Left forelimb (tissue), 1 donor: ENCODE data around the gene SCARF1.
A peak's percentile ranks its signal among the peaks of the same experiment; 100 is the strongest.

ENCODE experiments used
- DNase-seq: peaks from one replicate; pipeline ENCODE4 v3.0.0-alpha.2; 2018; ENCODE audit warnings: low spot score

SCARF1 gene

GRCh38 chr17:1648173-1648962 is 2.8 kb upstream of the SCARF1 start:
- DNase-seq: no peak

DNA sequence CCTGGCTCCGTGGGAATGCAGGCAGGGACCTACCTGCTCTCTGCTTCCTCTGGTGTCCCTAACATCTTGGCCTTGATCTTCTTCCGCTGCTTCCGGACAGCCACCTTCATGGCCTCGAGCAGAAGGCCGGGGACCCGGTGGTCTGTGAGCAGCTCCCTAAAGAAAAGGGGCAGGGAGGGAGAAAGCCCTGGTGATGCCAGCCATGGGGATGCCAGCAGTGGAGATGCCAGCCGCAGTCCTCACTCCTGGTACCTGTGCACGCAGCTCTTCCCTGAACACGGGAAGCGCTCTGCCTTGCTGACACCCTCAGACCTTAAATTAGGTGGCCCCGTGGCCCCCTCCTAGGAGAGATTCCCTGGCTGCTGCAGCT is 2.3 kb upstream of the SCARF1 start:
- DNase-seq: no peak

GRCh38 chr17:1646199-1646875 is 805 bp upstream of the SCARF1 start:
- no peak for DNase-seq

- DNase-seq: no peak
Observed at GRCh38 chr17:1644493-1645206, 882 bp downstream of the SCARF1 start.

DNA sequence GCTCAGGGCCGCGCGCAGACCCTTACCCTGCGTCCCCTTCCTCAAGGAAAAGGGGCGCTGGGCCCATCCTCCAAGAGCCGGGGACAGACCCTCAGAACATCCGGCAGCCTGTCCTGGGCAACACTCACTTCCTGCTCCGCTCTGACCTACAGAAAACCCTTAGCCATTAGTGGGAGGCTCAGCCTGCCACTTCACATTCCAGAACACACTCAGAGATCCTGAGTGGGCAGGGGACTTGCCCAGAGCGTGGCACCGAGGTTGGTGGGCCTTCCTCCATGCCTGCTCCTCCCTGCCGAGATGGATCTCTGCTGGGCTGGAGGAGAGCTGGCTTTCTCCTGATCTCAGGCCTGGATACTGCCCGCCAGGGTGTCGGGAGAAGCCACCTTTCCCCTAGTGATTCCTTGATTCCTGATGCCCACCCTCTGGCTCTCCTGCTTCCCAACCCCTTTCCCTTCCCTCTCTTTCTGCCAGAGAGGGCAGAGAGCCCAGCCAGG is 1.5 kb downstream of the SCARF1 start:
- no peak for DNase-seq

GRCh38 chr17:1643293-1643998 is 2.1 kb downstream of the SCARF1 start:
- no peak for DNase-seq

DNA sequence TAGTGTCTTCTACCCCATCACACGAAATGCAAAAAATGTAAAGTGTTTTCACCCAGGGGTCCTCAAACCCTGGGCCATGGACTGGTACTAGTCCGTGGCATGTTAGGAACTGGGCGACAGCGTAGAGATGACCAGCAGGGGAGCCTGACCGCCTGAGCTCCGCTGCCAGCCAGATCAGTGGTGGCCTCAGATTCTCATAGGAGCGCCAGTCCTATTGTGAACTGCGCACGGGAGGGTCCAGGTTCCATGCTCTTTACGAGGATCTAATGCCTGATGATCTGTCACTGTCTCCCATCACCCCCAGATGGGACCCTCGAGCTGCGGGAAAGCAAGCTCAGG is 4.5 kb downstream of the SCARF1 start:
- no peak for DNase-seq

- DNase-seq: no peak
Observed at GRCh38 chr17:1640329-1641064, 5.0 kb downstream of the SCARF1 start.

GRCh38 chr17:1639549-1640180 is 5.9 kb downstream of the SCARF1 start:
- DNase-seq: no peak

DNA sequence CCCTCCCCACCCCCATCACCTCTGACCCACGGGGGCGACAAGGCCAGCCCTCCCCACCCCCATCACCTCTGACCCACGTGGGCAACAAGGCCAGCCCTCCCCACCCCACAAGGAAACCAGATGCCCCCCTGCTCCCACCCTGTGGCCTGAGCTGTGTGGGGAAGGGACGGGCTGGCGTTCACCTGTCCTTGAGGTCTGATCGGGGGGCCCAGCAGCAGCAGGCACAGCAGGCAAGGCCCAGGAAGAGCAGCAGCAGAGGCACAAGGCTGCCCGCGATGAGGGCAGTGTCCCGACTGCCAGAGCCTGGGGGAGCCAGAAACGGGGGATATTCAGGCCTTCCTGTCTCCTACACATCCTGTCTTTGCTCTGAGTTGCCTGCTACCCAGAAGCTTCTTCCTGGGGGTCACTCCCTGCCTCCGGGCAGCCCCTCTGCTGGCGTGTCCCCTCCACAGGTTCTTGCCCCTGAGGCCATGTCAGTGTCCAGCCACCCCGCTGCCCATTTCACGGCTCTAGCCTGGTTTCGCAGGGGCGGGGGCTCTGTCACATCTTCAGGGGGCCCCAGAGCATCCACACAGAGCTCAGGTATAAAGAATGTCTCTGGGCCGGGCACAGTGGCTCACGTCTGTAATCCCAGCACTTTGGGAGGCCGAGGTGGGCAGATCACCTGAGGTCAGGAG is 6.8 kb downstream of the SCARF1 start:
- DNase-seq: no peak

- no peak for DNase-seq
Observed at GRCh38 chr17:1638171-1638590, 7.4 kb downstream of the SCARF1 start.

DNA sequence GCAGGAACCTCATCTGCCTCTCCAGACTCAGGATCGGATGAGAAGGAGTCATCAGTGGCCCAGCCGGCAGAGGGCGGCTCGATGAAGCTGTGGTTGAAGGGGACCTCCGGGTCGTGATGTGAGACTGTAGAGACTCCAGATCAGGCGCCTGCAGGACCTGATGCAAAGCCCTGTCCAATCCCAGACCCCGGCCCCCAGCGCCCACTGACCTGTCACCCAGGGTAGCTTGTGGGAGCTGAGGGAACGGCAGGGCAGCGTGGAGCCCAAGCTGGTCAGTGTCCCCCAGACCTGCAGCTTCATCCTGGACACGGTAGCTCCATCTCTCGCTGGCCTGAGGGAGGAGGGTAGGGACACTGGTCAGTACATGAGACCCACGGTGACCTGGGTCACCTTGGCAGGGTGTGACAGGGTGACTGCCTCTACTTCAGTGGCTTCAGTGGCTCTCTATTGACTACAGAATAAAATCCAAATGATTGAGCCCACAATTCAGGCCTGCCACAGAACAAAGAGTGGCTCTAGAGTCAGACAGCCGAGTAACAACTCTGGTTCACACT is 8.7 kb downstream of the SCARF1 start:
- DNase-seq: no peak

DNA sequence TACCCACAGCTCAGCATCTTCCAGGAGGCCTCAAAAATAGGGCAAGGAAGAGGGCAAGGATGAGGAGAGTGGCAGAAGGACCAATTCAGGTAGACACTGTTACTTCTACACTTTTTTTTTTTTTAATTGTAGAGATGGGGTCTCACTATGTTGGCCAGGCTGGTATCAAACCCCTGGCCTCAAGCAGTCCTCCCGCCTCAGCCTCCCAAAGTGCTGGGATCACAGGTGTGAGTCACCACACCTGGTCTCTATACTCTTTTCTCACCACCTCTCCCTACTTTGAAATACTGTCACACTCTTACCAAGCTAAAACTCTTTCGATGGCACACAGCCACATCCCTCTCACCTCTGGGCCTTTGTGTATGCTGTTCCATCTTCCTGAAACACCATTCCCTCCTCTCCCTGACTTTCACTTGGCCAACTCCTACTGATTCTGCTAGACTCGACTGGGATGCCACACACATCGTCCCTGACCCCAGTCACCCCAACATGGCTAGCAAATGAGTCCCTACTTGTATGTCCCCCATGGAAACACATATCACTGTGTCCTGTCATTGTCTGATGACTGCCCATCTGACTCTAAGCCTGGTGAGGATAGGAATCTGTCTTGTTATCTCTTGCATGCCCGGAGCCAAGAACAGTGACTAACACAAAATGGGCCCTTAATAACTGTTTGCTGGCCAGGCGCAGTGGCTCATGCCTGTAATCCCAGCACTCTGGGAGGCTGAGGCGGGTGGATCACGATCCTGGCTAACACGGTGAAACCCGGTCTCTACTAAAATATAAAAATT is 9.7 kb downstream of the SCARF1 start:
- no peak for DNase-seq

- DNase-seq: peak; percentile 41
Observed at GRCh38 chr17:1634841-1635650, 10.5 kb downstream of the SCARF1 start.

GRCh38 chr17:1630662-1631061 is 14.9 kb downstream of the SCARF1 start:
- no peak for DNase-seq

- DNase-seq: peak; percentile 64
Observed at GRCh38 chr17:1629504-1630310, 15.8 kb downstream of the SCARF1 start.

GRCh38 chr17:1628856-1629503 is 16.6 kb downstream of the SCARF1 start:
- peak; percentile 96 for DNase-seq
